ENCODE results near the gene FAM193A.
A peak's percentile ranks its signal among the peaks of the same experiment; 100 is the strongest.
"Not testable (repeated sequence)": the region's sequence is repeated elsewhere in the genome, so short reads cannot be mapped to it uniquely, and the experiment has no call there.

The FAM193A gene

GRCh38 chr4:2514944-2515343 is 21.5 kb upstream of the FAM193A start:
- DNase-seq (ENCODE audit: low spot score), result not testable (repeated sequence)

- DNase-seq (ENCODE audit: low spot score), result no peak
Observed at GRCh38 chr4:2515830-2516550, 20.5 kb upstream of the FAM193A start.

- no peak for DNase-seq (ENCODE audit: low spot score)
Observed at GRCh38 chr4:2516635-2517034, 19.8 kb upstream of the FAM193A start.

- DNase-seq (ENCODE audit: low spot score), result no peak
Observed at GRCh38 chr4:2526559-2526958, 9.9 kb upstream of the FAM193A start.

GRCh38 chr4:2534904-2535375 is 1.5 kb upstream of the FAM193A start:
- no peak for DNase-seq (ENCODE audit: low spot score)

GRCh38 chr4:2535376-2536192 is 863 bp upstream of the FAM193A start:
- peak; percentile 78 for DNase-seq (ENCODE audit: low spot score)

- peak; percentile 74 for DNase-seq (ENCODE audit: low spot score)
Observed at GRCh38 chr4:2537011-2537830, 774 bp downstream of the FAM193A start.

GRCh38 chr4:2543580-2544191 is 7.2 kb downstream of the FAM193A start:
- not testable (repeated sequence) for DNase-seq (ENCODE audit: low spot score)

- DNase-seq (ENCODE audit: low spot score), result no peak
Observed at GRCh38 chr4:2545321-2546013, 9.0 kb downstream of the FAM193A start.

GRCh38 chr4:2546286-2546823 is 9.9 kb downstream of the FAM193A start:
- DNase-seq (ENCODE audit: low spot score), result no peak

- not testable (repeated sequence) for DNase-seq (ENCODE audit: low spot score)
Observed at GRCh38 chr4:2546961-2547691, 10.7 kb downstream of the FAM193A start.

GRCh38 chr4:2551118-2551517 is 14.7 kb downstream of the FAM193A start:
- DNase-seq (ENCODE audit: low spot score), result no peak

GRCh38 chr4:2552806-2553205 is 16.4 kb downstream of the FAM193A start:
- DNase-seq (ENCODE audit: low spot score), result no peak

GRCh38 chr4:2558301-2558700 is 21.9 kb downstream of the FAM193A start:
- no peak for DNase-seq (ENCODE audit: low spot score)

GRCh38 chr4:2560167-2560566 is 23.7 kb downstream of the FAM193A start:
- DNase-seq (ENCODE audit: low spot score), result no peak

- no peak for DNase-seq (ENCODE audit: low spot score)
Observed at GRCh38 chr4:2565533-2565932, 29.1 kb downstream of the FAM193A start.

GRCh38 chr4:2570036-2570435 is 33.6 kb downstream of the FAM193A start:
- no peak for DNase-seq (ENCODE audit: low spot score)

- DNase-seq (ENCODE audit: low spot score), result no peak
Observed at GRCh38 chr4:2570551-2571222, 34.2 kb downstream of the FAM193A start.

GRCh38 chr4:2572076-2572475 is 35.6 kb downstream of the FAM193A start:
- DNase-seq (ENCODE audit: low spot score), result no peak

GRCh38 chr4:2572866-2573265 is 36.4 kb downstream of the FAM193A start:
- DNase-seq (ENCODE audit: low spot score), result no peak

Data from left forelimb (tissue), 1 donor.